Parathyroid adenoma (tissue), 2 donors: ENCODE measurements around the gene NAV2.

Source experiments
- H2AFZ ChIP-seq: fragments of 300-600 bp; sonication (generic); one replicate; pipeline ENCODE4 v1.7.0; 2017; ENCODE audit warnings: antibody characterized with exemption, mild to moderate bottlenecking
- H3K27ac ChIP-seq: fragments of 300-600 bp; sonication (generic); one replicate; pipeline ENCODE4 v1.7.0; 2017
- H3K27me3 ChIP-seq: fragments of 300-600 bp; sonication (generic); one replicate; pipeline ENCODE4 v1.7.0; 2017; ENCODE audit warnings: low read length; ENCODE audit not compliant: control insufficient read depth, insufficient read depth
- H3K36me3 ChIP-seq: fragments of 300-600 bp; sonication (generic); one replicate; pipeline ENCODE4 v1.7.0; 2017; ENCODE audit warnings: low read length; ENCODE audit not compliant: control insufficient read depth, insufficient read depth
- H3K4me1 ChIP-seq: fragments of 300-600 bp; sonication (generic); one replicate; pipeline ENCODE4 v1.7.0; 2017; ENCODE audit warnings: control low read depth
- H3K4me2 ChIP-seq: fragments of 300-600 bp; sonication (generic); one replicate; pipeline ENCODE4 v1.7.0; 2017; ENCODE audit warnings: low read length
- H3K4me3 ChIP-seq: fragments of 300-600 bp; sonication (generic); one replicate; pipeline ENCODE4 v1.7.0; 2017; ENCODE audit warnings: low read depth, low read length
- H3K79me2 ChIP-seq: fragments of 300-600 bp; sonication (generic); one replicate; pipeline ENCODE4 v1.7.0; 2017; ENCODE audit warnings: control low read depth
- H3K9ac ChIP-seq: fragments of 300-600 bp; sonication (generic); one replicate; pipeline ENCODE4 v1.7.0; 2017; ENCODE audit warnings: mild to moderate bottlenecking
- H3K9me3 ChIP-seq: fragments of 300-600 bp; sonication (generic); one replicate; pipeline ENCODE4 v1.7.0; 2017; ENCODE audit warnings: low read length; ENCODE audit not compliant: control insufficient read depth
- CTCF ChIP-seq: fragments of 300-600 bp; sonication (generic); IDR thresholded peaks from one replicate; pipeline ENCODE4 v1.7.0; 2017; ENCODE audit warnings: antibody characterized with exemption, mild to moderate bottlenecking
- donor health status: primary hyperparathyroidism.

Gene NAV2

GRCh38 chr11:19838994-19839768 is 126.5 kb downstream of the NAV2 start:
- H3K79me2 ChIP-seq: no peaks in the 10 kb centered on the region
- H3K36me3 ChIP-seq: no peaks in the 10 kb centered on the region
- H2AFZ ChIP-seq: no peak overlapping the region
- no peak overlapping the region for H3K4me2 ChIP-seq
- H3K9me3 ChIP-seq: no peaks in the 10 kb centered on the region
- H3K9ac ChIP-seq: no peak overlapping the region
- H3K27me3 ChIP-seq: no peaks in the 10 kb centered on the region
- no peak overlapping the region for H3K27ac ChIP-seq
- H3K4me1 ChIP-seq: no peaks in the 10 kb centered on the region
- TF ChIP-seq CTCF: no peak
- no peak overlapping the region for H3K4me3 ChIP-seq

- no peak for TF ChIP-seq CTCF
- Histone ChIP-seq H3K4me1 (no peaks in the 10 kb centered on the region), H3K9me3 (no peaks in the 10 kb centered on the region), H3K79me2 (no peaks in the 10 kb centered on the region), H3K4me2 (no peak overlapping the region), H3K36me3 (no peaks in the 10 kb centered on the region), H3K4me3 (no peak overlapping the region), H3K9ac (no peak overlapping the region), H3K27ac (no peak overlapping the region), H3K27me3 (no peaks in the 10 kb centered on the region), H2AFZ (no peak overlapping the region)
These were observed 128.3 kb downstream of the NAV2 start for GRCh38 chr11:19840961-19841360.

- H3K4me2 ChIP-seq: no peak overlapping the region
- H3K9me3 ChIP-seq: no peaks in the 10 kb centered on the region
- H3K36me3 ChIP-seq: no peaks in the 10 kb centered on the region
- no peaks in the 10 kb centered on the region for H3K4me1 ChIP-seq
- H3K27me3 ChIP-seq: no peaks in the 10 kb centered on the region
- no peak overlapping the region for H3K27ac ChIP-seq
- H3K79me2 ChIP-seq: no peaks in the 10 kb centered on the region
- no peak overlapping the region for H2AFZ ChIP-seq
- TF ChIP-seq CTCF: no peak
- H3K9ac ChIP-seq: no peak overlapping the region
- no peak overlapping the region for H3K4me3 ChIP-seq
These were observed 129.9 kb downstream of the NAV2 start for GRCh38 chr11:19842505-19842904.

- Histone ChIP-seq H3K27me3 (no peaks in the 10 kb centered on the region), H3K4me1 (no peaks in the 10 kb centered on the region), H3K9me3 (no peaks in the 10 kb centered on the region), H3K36me3 (no peaks in the 10 kb centered on the region), H3K4me3 (no peak overlapping the region), H3K9ac (no peak overlapping the region), H3K79me2 (no peaks in the 10 kb centered on the region), H3K4me2 (no peak overlapping the region), H2AFZ (no peak overlapping the region), H3K27ac (no peak overlapping the region)
- no peak for TF ChIP-seq CTCF
These were observed 130.4 kb downstream of the NAV2 start for GRCh38 chr11:19843079-19843478.

GRCh38 chr11:19844012-19844411 is 131.4 kb downstream of the NAV2 start:
- Histone ChIP-seq H3K9me3 (no peaks in the 10 kb centered on the region), H3K4me2 (no peak overlapping the region), H3K4me3 (no peak overlapping the region), H3K36me3 (no peaks in the 10 kb centered on the region), H3K79me2 (no peaks in the 10 kb centered on the region), H2AFZ (no peak overlapping the region), H3K4me1 (no peaks in the 10 kb centered on the region), H3K27me3 (no peaks in the 10 kb centered on the region), H3K9ac (no peak overlapping the region), H3K27ac (no peak overlapping the region)
- TF ChIP-seq CTCF: no peak
